ENCODE data around the gene EPHB1. TPM values are rescaled to one million over a fixed set of nuclear protein-coding genes. Genes with fewer than 3 reads are reported as not detected.

Gene EPHB1
- polyA plus RNA-seq, 1 donor from 2014 or later = 18.7 TPM

DNA sequence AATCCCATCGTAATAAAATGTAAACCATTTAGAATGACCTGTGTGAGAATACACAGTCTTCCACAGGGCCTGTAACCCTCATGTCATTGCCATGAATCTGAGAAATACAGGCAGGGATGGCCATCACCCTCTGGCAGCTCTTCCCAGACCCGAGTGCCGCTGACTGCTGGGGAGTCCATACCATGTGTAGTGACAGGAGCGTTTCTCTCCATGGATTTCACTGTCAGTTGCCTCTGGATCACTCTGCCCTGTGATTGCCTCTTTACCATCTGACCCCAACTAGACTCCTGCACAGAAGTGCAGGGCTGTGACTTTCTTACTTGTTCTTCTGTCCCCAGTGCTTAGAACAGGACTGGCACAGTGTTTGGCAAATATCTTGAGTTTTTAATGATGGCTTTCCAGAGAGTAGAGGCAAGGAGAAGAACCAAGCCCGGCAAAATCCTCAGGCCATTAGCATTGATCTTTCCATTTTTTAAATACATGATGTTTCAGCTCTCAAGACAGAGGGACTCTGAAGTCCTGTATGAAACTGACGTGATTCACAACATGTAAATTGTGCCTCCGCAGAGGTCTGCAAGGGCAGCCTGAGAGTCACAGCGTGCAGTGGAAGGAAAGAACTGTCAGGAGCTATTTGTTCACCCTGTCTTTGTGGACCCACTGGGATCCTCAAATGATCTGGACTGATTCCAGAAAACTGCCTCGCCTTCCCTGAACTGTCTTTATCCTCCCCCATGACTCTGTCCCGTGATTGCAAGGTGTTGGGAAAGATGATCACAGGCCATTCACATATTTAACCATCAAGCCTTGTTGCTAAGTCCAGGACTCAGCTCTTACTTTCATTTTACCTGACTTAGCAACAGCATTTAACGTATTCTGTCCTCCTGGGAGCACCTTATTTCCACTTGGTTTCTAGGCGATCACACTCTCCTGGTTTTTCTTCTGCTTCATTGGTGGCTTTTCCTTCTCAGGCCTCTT, 354.9 kb downstream of the EPHB1 start:
- no peak overlapping the region for H3K27ac ChIP-seq (ENCODE audit: low read length)
- no peak for TF ChIP-seq REST (IDR thresholded peaks at IDR 0.05; ENCODE audit: borderline replicate concordance)
- no peak for TF ChIP-seq SMC3 (conservative IDR thresholded peaks at IDR 0.05; ENCODE audit: poor library complexity)
- no peaks in the 10 kb centered on the region for H3K9me3 ChIP-seq (ENCODE audit: low read length)
- no peak overlapping the region for H3K4me2 ChIP-seq (ENCODE audit: low read length)
- H2AFZ ChIP-seq (ENCODE audit: low read depth, low read length) = no peak overlapping the region
- no peaks in the 10 kb centered on the region for H4K20me1 ChIP-seq (ENCODE audit: insufficient read depth)
- H3K4me3 ChIP-seq (ENCODE audit: low read length) = peak overlapping the region; percentile 8
- no peaks in the 10 kb centered on the region for H3K27me3 ChIP-seq (ENCODE audit: insufficient read depth, low read depth, low read length)
- H3K9me2 ChIP-seq (ENCODE audit: insufficient read depth, low read length) = no peaks in the 10 kb centered on the region
- no peaks in the 10 kb centered on the region for H3K79me2 ChIP-seq (replicated peaks; ENCODE audit: insufficient read depth, low read length)
- H3F3A ChIP-seq (ENCODE audit: insufficient read depth, low read length, poor library complexity, severe bottlenecking) = no peaks in the 10 kb centered on the region
- no peaks in the 10 kb centered on the region for H3K36me3 ChIP-seq (ENCODE audit: insufficient read depth, low read length)
- H3K9ac ChIP-seq (ENCODE audit: low read length) = no peak overlapping the region

GRCh38 chr3:135154186-135154585, 359.1 kb downstream of the EPHB1 start:
- no peaks in the 10 kb centered on the region for H3K27me3 ChIP-seq (ENCODE audit: insufficient read depth, low read depth, low read length)
- no peaks in the 10 kb centered on the region for H3K9me2 ChIP-seq (ENCODE audit: insufficient read depth, low read length)
- H3K9me3 ChIP-seq (ENCODE audit: low read length) = no peaks in the 10 kb centered on the region
- H3F3A ChIP-seq (ENCODE audit: insufficient read depth, low read length, poor library complexity, severe bottlenecking) = no peaks in the 10 kb centered on the region
- no peak for TF ChIP-seq RAD21 (conservative IDR thresholded peaks at IDR 0.05)
- no peak for TF ChIP-seq POLR2AphosphoS5 (IDR thresholded peaks at IDR 0.05)
- no peak for TF ChIP-seq MXI1 (conservative IDR thresholded peaks at IDR 0.05; ENCODE audit: poor library complexity, severe bottlenecking)
- no peak for TF ChIP-seq EP300 (conservative IDR thresholded peaks at IDR 0.05; ENCODE audit: poor library complexity, severe bottlenecking)
- TF ChIP-seq REST (IDR thresholded peaks at IDR 0.05; ENCODE audit: borderline replicate concordance) = no peak
- H2AFZ ChIP-seq (ENCODE audit: low read depth, low read length) = no peak overlapping the region
- no peaks in the 10 kb centered on the region for H4K20me1 ChIP-seq (ENCODE audit: insufficient read depth)
- H3K4me2 ChIP-seq (ENCODE audit: low read length) = no peak overlapping the region
- no peak overlapping the region for H3K4me3 ChIP-seq (ENCODE audit: low read length)
- no peak overlapping the region for H3K9ac ChIP-seq (ENCODE audit: low read length)
- H3K36me3 ChIP-seq (ENCODE audit: insufficient read depth, low read length) = no peaks in the 10 kb centered on the region
- no peaks in the 10 kb centered on the region for H3K79me2 ChIP-seq (replicated peaks; ENCODE audit: insufficient read depth, low read length)
- H3K27ac ChIP-seq (ENCODE audit: low read length) = no peak overlapping the region
